Measurements from ENCODE around the gene TP53I13. TPM values are rescaled to one million over a fixed set of nuclear protein-coding genes. Genes with fewer than 3 reads are reported as not detected.

TP53I13 gene
- total RNA-seq, 1 donor from 2014 or later, result 31.7 TPM

GRCh38 chr17:29583324-29584248 lies 15.1 kb downstream of the TP53I13 start:
- H3K4me3 Mint-ChIP-seq (ENCODE audit: unreplicated experiment), result no peak overlapping the region

DNA sequence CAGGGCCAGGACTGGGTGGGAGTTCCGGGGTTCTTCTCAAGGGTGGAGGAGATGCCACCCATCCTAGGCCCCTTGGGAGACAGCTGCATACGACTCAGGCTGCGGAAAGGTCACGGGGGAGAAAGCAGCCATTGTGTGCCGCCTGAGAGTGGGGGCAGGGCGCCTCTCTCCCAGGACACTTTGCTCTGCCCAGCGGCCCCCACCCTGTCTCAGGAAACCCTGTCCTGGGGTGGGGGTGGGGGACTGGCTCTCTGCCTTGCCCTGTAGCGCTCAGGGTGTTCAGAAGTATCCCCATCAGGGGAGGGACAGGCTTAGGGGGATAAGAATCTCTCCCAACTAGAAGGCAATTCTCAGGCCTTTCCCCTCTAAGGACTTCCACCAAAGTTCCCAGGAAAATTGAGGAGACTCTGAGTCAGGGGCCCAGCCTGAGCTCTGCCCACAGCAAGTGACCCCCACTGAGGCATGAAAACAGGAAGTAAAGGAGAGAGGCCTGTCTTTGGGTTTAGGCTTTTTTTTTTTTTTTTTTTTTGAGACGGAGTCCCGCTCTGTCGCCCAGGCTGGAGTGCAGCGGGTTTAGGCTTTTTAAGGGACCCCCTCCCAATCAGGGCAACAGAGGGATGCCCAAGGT lies 16.1 kb downstream of the TP53I13 start:
- Histone ChIP-seq H3K27ac (ENCODE audit: low read depth, low read length) (peak overlapping the region; percentile 31), H3K9me3 (ENCODE audit: insufficient read depth, low read depth, low read length) (no peaks in the 10 kb centered on the region), H3K9ac (ENCODE audit: low read length) (peak overlapping the region; percentile 32), H2AFZ (ENCODE audit: low read depth, low read length) (no peak overlapping the region), H3K36me3 (ENCODE audit: insufficient read depth, low read length) (no peaks in the 10 kb centered on the region), H3K27me3 (ENCODE audit: insufficient read depth, low read length) (no peaks in the 10 kb centered on the region), H4K20me1 (ENCODE audit: insufficient read depth, low read length) (peaks cover 78% of the 10 kb centered on the region), H3K4me3 (ENCODE audit: insufficient read depth, low read depth, low read length) (no peak overlapping the region), H3K4me2 (ENCODE audit: low read length) (peak overlapping the region; percentile 54), H3K79me2 (ENCODE audit: insufficient read depth, low read length) (peaks cover 72% of the 10 kb centered on the region), H3K4me1 (ENCODE audit: insufficient read depth, low read length) (peaks cover 37% of the 10 kb centered on the region)
- TF ChIP-seq EZH2 (IDR thresholded peaks at IDR 0.05; ENCODE audit: insufficient read depth, low read length), result no peak
- TF ChIP-seq, protein P1, sequence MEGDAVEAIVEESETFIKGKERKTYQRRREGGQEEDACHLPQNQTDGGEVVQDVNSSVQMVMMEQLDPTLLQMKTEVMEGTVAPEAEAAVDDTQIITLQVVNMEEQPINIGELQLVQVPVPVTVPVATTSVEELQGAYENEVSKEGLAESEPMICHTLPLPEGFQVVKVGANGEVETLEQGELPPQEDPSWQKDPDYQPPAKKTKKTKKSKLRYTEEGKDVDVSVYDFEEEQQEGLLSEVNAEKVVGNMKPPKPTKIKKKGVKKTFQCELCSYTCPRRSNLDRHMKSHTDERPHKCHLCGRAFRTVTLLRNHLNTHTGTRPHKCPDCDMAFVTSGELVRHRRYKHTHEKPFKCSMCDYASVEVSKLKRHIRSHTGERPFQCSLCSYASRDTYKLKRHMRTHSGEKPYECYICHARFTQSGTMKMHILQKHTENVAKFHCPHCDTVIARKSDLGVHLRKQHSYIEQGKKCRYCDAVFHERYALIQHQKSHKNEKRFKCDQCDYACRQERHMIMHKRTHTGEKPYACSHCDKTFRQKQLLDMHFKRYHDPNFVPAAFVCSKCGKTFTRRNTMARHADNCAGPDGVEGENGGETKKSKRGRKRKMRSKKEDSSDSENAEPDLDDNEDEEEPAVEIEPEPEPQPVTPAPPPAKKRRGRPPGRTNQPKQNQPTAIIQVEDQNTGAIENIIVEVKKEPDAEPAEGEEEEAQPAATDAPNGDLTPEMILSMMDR (IDR thresholded peaks at IDR 0.05; ENCODE audit: insufficient read depth, low read depth, low read length), result no peak
- H3K4me1 Mint-ChIP-seq (ENCODE audit: low read depth, unreplicated experiment), result peaks cover 18% of the 10 kb centered on the region
- FAIRE-seq (no peak), DNase-seq (ENCODE audit: low read depth) (no peak)
- H3K4me3 Mint-ChIP-seq (ENCODE audit: unreplicated experiment), result no peak overlapping the region
- no peaks in the 10 kb centered on the region for H3K9me3 Mint-ChIP-seq (ENCODE audit: unreplicated experiment)
- no peaks in the 10 kb centered on the region for H3K27me3 Mint-ChIP-seq (ENCODE audit: low read depth, unreplicated experiment)
- peaks cover 6% of the 10 kb centered on the region for H3K36me3 Mint-ChIP-seq (ENCODE audit: low read depth, unreplicated experiment)
- peak overlapping the region; percentile 66 for H3K27ac Mint-ChIP-seq (ENCODE audit: unreplicated experiment)

More at GRCh38 chr17:29583324-29584248, 15.1 kb downstream of the TP53I13 start:
- peaks cover 37% of the 10 kb centered on the region for H3K4me1 ChIP-seq (ENCODE audit: insufficient read depth, low read length)
- TF ChIP-seq, protein P1 (IDR thresholded peaks at IDR 0.05; ENCODE audit: insufficient read depth, low read depth, low read length), result no peak
- TF ChIP-seq EZH2 (IDR thresholded peaks at IDR 0.05; ENCODE audit: insufficient read depth, low read length), result no peak
- no peak overlapping the region for H3K27ac ChIP-seq (ENCODE audit: low read depth, low read length)
- no peak overlapping the region for H3K27ac Mint-ChIP-seq (ENCODE audit: unreplicated experiment)
- peaks cover 2% of the 10 kb centered on the region for H3K36me3 ChIP-seq (ENCODE audit: insufficient read depth, low read length)
- H3K4me1 Mint-ChIP-seq (ENCODE audit: low read depth, unreplicated experiment), result peaks cover 18% of the 10 kb centered on the region
- peaks cover 82% of the 10 kb centered on the region for H4K20me1 ChIP-seq (ENCODE audit: insufficient read depth, low read length)
- no peaks in the 10 kb centered on the region for H3K27me3 ChIP-seq (ENCODE audit: insufficient read depth, low read length)
- H3K9me3 ChIP-seq (ENCODE audit: insufficient read depth, low read depth, low read length), result no peaks in the 10 kb centered on the region
- no peak overlapping the region for H3K9ac ChIP-seq (ENCODE audit: low read length)
- no peaks in the 10 kb centered on the region for H3K9me3 Mint-ChIP-seq (ENCODE audit: unreplicated experiment)
- FAIRE-seq (no peak), DNase-seq (ENCODE audit: low read depth) (no peak)
- H3K4me2 ChIP-seq (ENCODE audit: low read length), result no peak overlapping the region
- H3K27me3 Mint-ChIP-seq (ENCODE audit: low read depth, unreplicated experiment), result no peaks in the 10 kb centered on the region
- no peak overlapping the region for H3K4me3 ChIP-seq (ENCODE audit: insufficient read depth, low read depth, low read length)
- H3K79me2 ChIP-seq (ENCODE audit: insufficient read depth, low read length), result peaks cover 68% of the 10 kb centered on the region
- H2AFZ ChIP-seq (ENCODE audit: low read depth, low read length), result no peak overlapping the region
- peaks cover 7% of the 10 kb centered on the region for H3K36me3 Mint-ChIP-seq (ENCODE audit: low read depth, unreplicated experiment)

All from astrocyte (in vitro differentiated cells and primary cell).